ENCODE measurements around the gene NCOA1.

NCOA1 gene

DNA sequence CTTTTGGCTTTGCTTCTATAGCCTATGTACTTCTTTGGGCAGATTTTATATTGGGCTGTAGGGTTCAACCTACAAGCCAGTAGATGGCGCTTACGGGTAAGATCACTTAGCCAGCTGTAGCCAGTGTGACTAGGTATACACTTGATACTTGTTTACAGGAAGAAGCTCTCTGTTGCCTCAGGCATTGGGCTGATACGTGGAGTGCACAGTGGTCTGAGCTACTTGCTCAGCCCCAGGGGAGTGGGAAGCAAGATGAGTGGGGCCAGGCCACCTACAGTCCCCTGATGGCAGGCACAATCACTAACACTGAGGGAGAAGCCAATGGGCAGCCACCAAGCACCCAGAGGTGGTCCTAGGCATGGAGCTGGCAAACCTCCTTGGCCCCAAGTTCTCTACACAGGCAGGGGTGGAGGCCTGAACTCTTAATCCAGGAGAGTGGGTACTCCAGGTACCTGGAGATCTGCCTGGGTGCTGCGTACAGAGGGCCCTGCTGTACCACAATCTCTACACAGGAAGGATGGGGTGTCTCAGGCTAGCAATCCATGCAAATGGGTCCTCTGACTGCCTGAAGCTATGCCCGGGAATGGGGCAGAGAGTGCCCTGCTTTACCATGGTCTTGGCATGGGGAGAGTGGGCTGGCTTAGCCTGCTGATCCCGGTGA, 122.2 kb downstream of the NCOA1 start:
- TF ChIP-seq, protein P1, sequence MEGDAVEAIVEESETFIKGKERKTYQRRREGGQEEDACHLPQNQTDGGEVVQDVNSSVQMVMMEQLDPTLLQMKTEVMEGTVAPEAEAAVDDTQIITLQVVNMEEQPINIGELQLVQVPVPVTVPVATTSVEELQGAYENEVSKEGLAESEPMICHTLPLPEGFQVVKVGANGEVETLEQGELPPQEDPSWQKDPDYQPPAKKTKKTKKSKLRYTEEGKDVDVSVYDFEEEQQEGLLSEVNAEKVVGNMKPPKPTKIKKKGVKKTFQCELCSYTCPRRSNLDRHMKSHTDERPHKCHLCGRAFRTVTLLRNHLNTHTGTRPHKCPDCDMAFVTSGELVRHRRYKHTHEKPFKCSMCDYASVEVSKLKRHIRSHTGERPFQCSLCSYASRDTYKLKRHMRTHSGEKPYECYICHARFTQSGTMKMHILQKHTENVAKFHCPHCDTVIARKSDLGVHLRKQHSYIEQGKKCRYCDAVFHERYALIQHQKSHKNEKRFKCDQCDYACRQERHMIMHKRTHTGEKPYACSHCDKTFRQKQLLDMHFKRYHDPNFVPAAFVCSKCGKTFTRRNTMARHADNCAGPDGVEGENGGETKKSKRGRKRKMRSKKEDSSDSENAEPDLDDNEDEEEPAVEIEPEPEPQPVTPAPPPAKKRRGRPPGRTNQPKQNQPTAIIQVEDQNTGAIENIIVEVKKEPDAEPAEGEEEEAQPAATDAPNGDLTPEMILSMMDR (IDR thresholded peaks at IDR 0.05; ENCODE audit: low read depth, low read length, poor library complexity, severe bottlenecking), result peak; percentile 93
- TF ChIP-seq EZH2phosphoT487 (IDR thresholded peaks at IDR 0.05; ENCODE audit: borderline replicate concordance, low read length), result no peak
- no peak overlapping the region for H3K4me3 ChIP-seq (ENCODE audit: low read length)
- H3K9me2 ChIP-seq (replicated peaks; ENCODE audit: control insufficient read depth, low read length), result no peaks in the 10 kb centered on the region
- H3K27me3 ChIP-seq (ENCODE audit: control insufficient read depth, low read length), result no peaks in the 10 kb centered on the region
- no peaks in the 10 kb centered on the region for H3K36me3 ChIP-seq (ENCODE audit: control insufficient read depth, low read length)
- no peaks in the 10 kb centered on the region for H4K20me1 ChIP-seq (ENCODE audit: control insufficient read depth, insufficient read depth, low read depth, low read length)
- H3F3A ChIP-seq (ENCODE audit: control insufficient read depth, insufficient read depth), result no peaks in the 10 kb centered on the region
- H3K9me3 ChIP-seq (ENCODE audit: control insufficient read depth, insufficient read depth, low read length), result no peaks in the 10 kb centered on the region
- H3K4me2 ChIP-seq (ENCODE audit: low read length), result no peak overlapping the region
- H3K79me2 ChIP-seq (ENCODE audit: control insufficient read depth, low read length), result no peaks in the 10 kb centered on the region
- peaks cover 5% of the 10 kb centered on the region for H3K4me1 ChIP-seq (ENCODE audit: control insufficient read depth, low read length)
- H3K27ac ChIP-seq (ENCODE audit: low read depth, low read length), result no peak overlapping the region

GRCh38 chr2:24616616-24617015, 125.6 kb downstream of the NCOA1 start:
- Histone ChIP-seq H3K9me2 (replicated peaks; ENCODE audit: control insufficient read depth, low read length) (no peaks in the 10 kb centered on the region), H3K4me1 (ENCODE audit: control insufficient read depth, low read length) (peaks cover 5% of the 10 kb centered on the region), H3K9me3 (ENCODE audit: control insufficient read depth, insufficient read depth, low read length) (no peaks in the 10 kb centered on the region), H3F3A (ENCODE audit: control insufficient read depth, insufficient read depth) (no peaks in the 10 kb centered on the region), H3K4me2 (ENCODE audit: low read length) (no peak overlapping the region), H3K4me3 (ENCODE audit: low read length) (no peak overlapping the region), H4K20me1 (ENCODE audit: control insufficient read depth, insufficient read depth, low read depth, low read length) (no peaks in the 10 kb centered on the region), H3K27ac (ENCODE audit: low read depth, low read length) (no peak overlapping the region), H3K36me3 (ENCODE audit: control insufficient read depth, low read length) (no peaks in the 10 kb centered on the region), H3K79me2 (ENCODE audit: control insufficient read depth, low read length) (no peaks in the 10 kb centered on the region), H3K27me3 (ENCODE audit: control insufficient read depth, low read length) (no peaks in the 10 kb centered on the region)
- TF ChIP-seq, protein P1 (IDR thresholded peaks at IDR 0.05; ENCODE audit: low read depth, low read length, poor library complexity, severe bottlenecking), result no peak
- TF ChIP-seq EZH2phosphoT487 (IDR thresholded peaks at IDR 0.05; ENCODE audit: borderline replicate concordance, low read length), result no peak

DNA sequence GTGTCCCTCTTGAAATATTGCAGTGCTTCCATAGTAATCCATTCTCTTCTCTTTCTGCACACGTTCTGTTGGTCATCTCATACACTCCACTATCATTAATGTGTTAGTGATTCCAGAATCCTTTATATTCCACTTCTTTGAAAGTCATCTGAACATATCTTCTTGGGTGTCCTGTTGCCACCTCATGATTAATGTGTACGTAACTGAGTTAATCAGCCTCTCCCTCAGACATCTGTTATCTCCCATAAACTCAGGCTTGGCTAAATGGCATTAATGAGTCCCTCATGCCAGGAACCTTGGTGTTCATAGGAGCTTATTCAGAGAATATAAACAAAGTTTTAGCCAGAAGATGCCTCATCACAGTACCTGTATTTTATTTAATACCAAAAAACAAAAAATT, 126.4 kb downstream of the NCOA1 start:
- H3K4me3 ChIP-seq (ENCODE audit: low read length), result no peak overlapping the region
- no peaks in the 10 kb centered on the region for H4K20me1 ChIP-seq (ENCODE audit: control insufficient read depth, insufficient read depth, low read depth, low read length)
- H3K36me3 ChIP-seq (ENCODE audit: control insufficient read depth, low read length), result no peaks in the 10 kb centered on the region
- H3K79me2 ChIP-seq (ENCODE audit: control insufficient read depth, low read length), result no peaks in the 10 kb centered on the region
- no peak overlapping the region for H3K27ac ChIP-seq (ENCODE audit: low read depth, low read length)
- H3K4me1 ChIP-seq (ENCODE audit: control insufficient read depth, low read length), result peaks cover 5% of the 10 kb centered on the region
- no peak for TF ChIP-seq EZH2phosphoT487 (IDR thresholded peaks at IDR 0.05; ENCODE audit: borderline replicate concordance, low read length)
- TF ChIP-seq, protein P1 (IDR thresholded peaks at IDR 0.05; ENCODE audit: low read depth, low read length, poor library complexity, severe bottlenecking), result no peak
- no peaks in the 10 kb centered on the region for H3K27me3 ChIP-seq (ENCODE audit: control insufficient read depth, low read length)
- H3F3A ChIP-seq (ENCODE audit: control insufficient read depth, insufficient read depth), result no peaks in the 10 kb centered on the region
- no peak overlapping the region for H3K4me2 ChIP-seq (ENCODE audit: low read length)
- H3K9me3 ChIP-seq (ENCODE audit: control insufficient read depth, insufficient read depth, low read length), result no peaks in the 10 kb centered on the region
- no peaks in the 10 kb centered on the region for H3K9me2 ChIP-seq (replicated peaks; ENCODE audit: control insufficient read depth, low read length)
